Measurements from ENCODE around the gene FGL2.
"Not testable (repeated sequence)": the region's sequence is repeated elsewhere in the genome, so short reads cannot be mapped to it uniquely, and the experiment has no call there.

FGL2 gene

DNA sequence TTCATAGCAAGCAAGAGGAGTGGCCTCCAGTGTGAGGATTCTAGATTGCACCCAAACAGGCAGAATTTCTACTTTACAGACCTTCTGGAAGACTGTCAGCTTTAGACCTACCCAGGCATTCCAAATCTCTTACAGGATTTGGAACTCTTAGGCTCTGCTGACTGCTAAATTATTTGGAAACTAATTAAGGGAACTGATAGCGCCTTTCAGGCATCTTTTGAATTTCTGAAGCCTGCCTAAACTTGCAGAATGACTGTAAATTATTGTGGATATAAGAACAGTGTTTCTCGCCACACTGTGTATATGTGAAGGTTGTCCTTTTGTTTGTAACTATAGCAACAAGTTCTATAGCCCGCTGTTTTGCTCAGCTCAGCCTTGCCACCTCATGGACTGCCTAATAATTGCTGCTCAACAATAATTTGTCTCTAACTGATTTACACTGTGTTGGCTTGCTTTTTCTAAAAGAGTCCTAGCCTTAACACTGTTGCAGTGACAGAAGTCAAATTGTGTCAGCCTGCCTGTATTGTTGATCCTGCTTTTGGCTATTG, 44.6 kb downstream of the FGL2 start:
- DNase-seq = not testable (repeated sequence)

DNA sequence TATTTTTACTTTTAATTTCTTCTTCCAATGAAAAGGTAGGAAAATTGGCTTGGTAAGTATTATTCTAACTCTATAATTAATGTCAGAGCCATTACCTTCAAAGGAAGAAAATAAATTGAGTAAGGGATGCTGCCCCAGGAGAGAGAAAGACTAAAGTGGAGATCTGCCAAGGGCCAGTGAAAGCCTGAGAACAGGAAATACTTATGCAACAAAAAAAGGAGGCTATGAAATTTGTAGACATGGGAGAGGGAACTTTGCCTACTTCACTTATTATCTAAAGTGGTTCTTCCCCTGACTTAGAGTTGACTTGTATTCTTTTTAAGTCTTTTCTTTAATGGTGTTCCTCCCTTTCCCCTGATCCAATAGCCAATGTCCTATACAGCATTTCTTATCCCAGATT, 47.4 kb downstream of the FGL2 start:
- not testable (repeated sequence) for DNase-seq

Data from NCI-H2029 treated with DMSO at 0.1 percent for 48 hours (cell line).